ENCODE data around the gene NRG3. TPM values are rescaled to one million over a fixed set of nuclear protein-coding genes. Genes with fewer than 3 reads are reported as not detected.

The NRG3 gene
- total RNA-seq, 1 experiment from 2014 or later = not detected

- BruUV-seq (replicated peaks) = no TSS peak
These were observed 253.5 kb downstream of the NRG3 start for GRCh38 chr10:82128527-82128926.

GRCh38 chr10:82136103-82136502 lies 261.1 kb downstream of the NRG3 start:
- H3K9me2 ChIP-seq (ENCODE audit: insufficient read depth) = no peaks in the 10 kb centered on the region
- H3K27me3 ChIP-seq (ENCODE audit: insufficient read depth, low read length) = no peaks in the 10 kb centered on the region
- no peaks in the 10 kb centered on the region for H4K20me1 ChIP-seq (ENCODE audit: insufficient read depth)
- ATAC-seq (no peak), DNase-seq (ENCODE audit: low read depth, low spot score) (no peak)
- H3K9me3 ChIP-seq (ENCODE audit: control insufficient read depth in 1 of 2, insufficient read depth in 1 of 2, low read depth in 1 of 2, low read length in 2 of 2) = peaks cover 12 to 29% of the 10 kb centered on the region in 2 experiments; a peak in 2 of 4 replicates
- no peaks in the 10 kb centered on the region for H3K36me3 ChIP-seq (ENCODE audit: control insufficient read depth in 1 of 2, insufficient read depth in 2 of 2, low read length in 2 of 2)
- H3K4me1 ChIP-seq (ENCODE audit: control insufficient read depth in 1 of 2, insufficient read depth in 2 of 2, low read length in 2 of 2) = no peaks in the 10 kb centered on the region
- ChIA-PET CTCF (no interaction called here), POLR2A (no interaction called here), RAD21 (ENCODE audit: low non-redundant PET in 1 of 2, low total read pairs in 2 of 2, uncharacterized antibody in 2 of 2, unreplicated experiment in 2 of 2) (no interaction called here)
- no peak overlapping the region for H3K27ac ChIP-seq (ENCODE audit: low read depth, low read length)
- no peak overlapping the region for H3K9ac ChIP-seq (ENCODE audit: low read length)
- H3K79me2 ChIP-seq (ENCODE audit: insufficient read depth, low read length) = no peaks in the 10 kb centered on the region
- no TSS peak for BruUV-seq (replicated peaks)
- no peak overlapping the region for H3K4me3 ChIP-seq (replicated peaks in 1 of 2; ENCODE audit: low read depth in 1 of 2, low read length in 2 of 2)
- no peak overlapping the region for H3K4me2 ChIP-seq (ENCODE audit: low read length)
- intact Hi-C loops (cut with micrococcal nuclease) = no loop called here
- H2AFZ ChIP-seq (ENCODE audit: low read depth, low read length, poor library complexity, severe bottlenecking) = no peak overlapping the region
- TF ChIP-seq CEBPB (IDR thresholded peaks at IDR 0.05; ENCODE audit: low read depth) (no peak), CBX3 (IDR thresholded peaks at IDR 0.05; ENCODE audit: low read depth) (no peak), EZH2phosphoT487 (IDR thresholded peaks at IDR 0.05; ENCODE audit: borderline replicate concordance) (no peak), RAD21 (IDR thresholded peaks at IDR 0.05; ENCODE audit: low read depth) (no peak), POLR2AphosphoS5 (IDR thresholded peaks at IDR 0.05; ENCODE audit: low read depth, low read length) (no peak), SRF (IDR thresholded peaks at IDR 0.05; ENCODE audit: low read depth) (no peak), ZBTB33 (IDR thresholded peaks at IDR 0.05; ENCODE audit: extremely low read depth, insufficient replicate concordance, low read length) (no peak), YY1 (IDR thresholded peaks at IDR 0.05; ENCODE audit: extremely low read depth, insufficient replicate concordance, low read depth, low read length) (no peak), ZFX (IDR thresholded peaks at IDR 0.05) (no peak), EGR1 (IDR thresholded peaks at IDR 0.05; ENCODE audit: low read depth) (no peak), SIN3A (IDR thresholded peaks at IDR 0.05; ENCODE audit: low read depth) (no peak), MAX (IDR thresholded peaks at IDR 0.05) (no peak), ELF1 (IDR thresholded peaks at IDR 0.05; ENCODE audit: borderline replicate concordance, low read depth) (no peak)

More at GRCh38 chr10:82128527-82128926, 253.5 kb downstream of the NRG3 start:
- Histone ChIP-seq H3K27ac (ENCODE audit: low read depth, low read length) (no peak overlapping the region), H3K27me3 (ENCODE audit: insufficient read depth, low read length) (no peaks in the 10 kb centered on the region), H4K20me1 (ENCODE audit: insufficient read depth) (no peaks in the 10 kb centered on the region), H3K4me1 (ENCODE audit: control insufficient read depth in 1 of 2, insufficient read depth in 2 of 2, low read length in 2 of 2) (no peaks in the 10 kb centered on the region), H3K79me2 (ENCODE audit: insufficient read depth, low read length) (no peaks in the 10 kb centered on the region), H3K36me3 (ENCODE audit: control insufficient read depth in 1 of 2, insufficient read depth in 2 of 2, low read length in 2 of 2) (no peaks in the 10 kb centered on the region), H3K9ac (ENCODE audit: low read length) (no peak overlapping the region), H2AFZ (ENCODE audit: low read depth, low read length, poor library complexity, severe bottlenecking) (no peak overlapping the region), H3K9me2 (ENCODE audit: insufficient read depth) (no peaks in the 10 kb centered on the region), H3K9me3 (ENCODE audit: control insufficient read depth in 1 of 2, insufficient read depth in 1 of 2, low read depth in 1 of 2, low read length in 2 of 2) (peaks cover 4 to 11% of the 10 kb centered on the region in 2 experiments; a peak in 2 of 4 replicates), H3K4me2 (ENCODE audit: low read length) (no peak overlapping the region), H3K4me3 (replicated peaks in 1 of 2; ENCODE audit: low read depth in 1 of 2, low read length in 2 of 2) (no peak overlapping the region)
- TF ChIP-seq SP1 (IDR thresholded peaks at IDR 0.05; ENCODE audit: low read depth) = no peak
- no peak for TF ChIP-seq ZFX (IDR thresholded peaks at IDR 0.05)
- TF ChIP-seq CEBPB (IDR thresholded peaks at IDR 0.05; ENCODE audit: low read depth) = no peak
- ChIA-PET RAD21 (ENCODE audit: low non-redundant PET in 1 of 2, low total read pairs in 2 of 2, uncharacterized antibody in 2 of 2, unreplicated experiment in 2 of 2) (no interaction called here), POLR2A (no interaction called here), CTCF (no interaction called here)
- intact Hi-C loops (cut with micrococcal nuclease) = no loop called here
- ATAC-seq (no peak), DNase-seq (ENCODE audit: low read depth, low spot score) (no peak)
